Erythroblast (primary cell): ENCODE data around the gene PUS7.
"Not testable (repeated sequence)": the region's sequence is repeated elsewhere in the genome, so short reads cannot be mapped to it uniquely, and the experiment has no call there.

ENCODE experiments used
- DNase-seq, 2 experiments: peaks; one replicate each; lab custom pipeline; 2025; lab: John Stamatoyannopoulos, UW
- GATA1 ChIP-seq: IDR thresholded peaks from 2 replicates; pipeline ENCODE4 v1.6.1; 2011; ENCODE audit warnings: low read depth, mild to moderate bottlenecking, control low read depth, low read length, moderate library complexity
- POLR2A ChIP-seq: IDR thresholded peaks from 2 replicates; pipeline ENCODE4 v1.6.1; 2011; ENCODE audit warnings: mild to moderate bottlenecking, low read length

PUS7 gene

DNA sequence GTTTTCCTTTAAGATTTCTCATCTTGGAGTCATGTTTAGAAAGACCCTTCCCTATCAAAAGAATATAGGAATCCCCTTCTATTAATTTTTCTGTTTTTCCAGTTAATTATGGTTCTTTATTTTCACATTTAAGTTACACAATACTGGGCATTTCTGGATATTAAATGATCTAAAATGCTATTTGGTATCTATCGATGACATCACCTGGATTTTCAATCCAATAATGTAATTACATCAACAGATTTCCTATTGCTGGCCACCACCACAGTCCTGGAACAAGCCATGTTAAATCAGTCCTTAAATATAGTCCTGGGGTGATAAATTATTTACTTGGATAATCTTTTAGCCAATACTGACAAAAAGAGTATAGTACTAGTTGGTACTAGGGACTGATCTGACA, 48.0 kb downstream of the PUS7 start:
- DNase-seq = no peak
- TF ChIP-seq GATA1 (no peak), POLR2A (no peak)

DNA sequence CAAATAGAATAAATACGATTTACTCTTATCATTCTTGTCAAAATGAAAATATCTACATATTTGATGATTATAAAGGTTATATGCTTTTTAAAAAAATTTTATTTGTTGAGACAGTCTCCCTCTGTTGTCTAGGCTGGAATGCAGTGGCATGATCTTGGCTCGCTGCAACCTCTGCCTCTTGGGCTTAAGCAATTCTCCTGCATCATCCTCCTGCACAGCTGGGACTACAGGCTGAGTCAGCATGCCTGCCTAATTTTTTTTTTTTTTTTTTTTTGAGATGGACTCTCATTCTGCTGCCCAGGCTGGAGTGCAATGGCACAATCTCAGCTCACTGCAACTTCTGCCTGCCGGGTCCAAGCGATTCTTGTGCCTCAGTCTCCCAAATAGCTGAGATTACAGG, 48.9 kb downstream of the PUS7 start:
- DNase-seq = peak in 1 of 2 experiments; percentile 7
- no peak for TF ChIP-seq GATA1
- TF ChIP-seq POLR2A = no peak

DNA sequence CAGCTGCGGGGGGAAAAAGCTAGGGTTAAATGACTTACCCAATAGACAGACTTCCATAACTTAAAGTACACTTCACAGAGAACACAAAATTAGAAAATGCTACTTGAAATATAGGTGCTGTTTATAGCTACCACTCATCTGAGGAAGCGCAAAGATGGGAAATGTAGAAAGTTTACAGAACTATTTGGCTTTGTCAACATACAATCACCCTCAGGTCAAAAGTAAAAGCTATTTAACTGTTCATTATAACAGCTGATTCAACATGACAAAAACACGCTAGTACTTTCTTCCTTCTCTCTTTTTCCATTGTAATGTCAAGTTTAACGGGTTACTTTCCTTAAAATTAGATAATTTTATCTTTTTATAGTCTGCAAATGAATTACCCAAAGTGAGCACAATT, 51.2 kb downstream of the PUS7 start:
- no peak for DNase-seq
- no peak for TF ChIP-seq POLR2A
- no peak for TF ChIP-seq GATA1

DNA sequence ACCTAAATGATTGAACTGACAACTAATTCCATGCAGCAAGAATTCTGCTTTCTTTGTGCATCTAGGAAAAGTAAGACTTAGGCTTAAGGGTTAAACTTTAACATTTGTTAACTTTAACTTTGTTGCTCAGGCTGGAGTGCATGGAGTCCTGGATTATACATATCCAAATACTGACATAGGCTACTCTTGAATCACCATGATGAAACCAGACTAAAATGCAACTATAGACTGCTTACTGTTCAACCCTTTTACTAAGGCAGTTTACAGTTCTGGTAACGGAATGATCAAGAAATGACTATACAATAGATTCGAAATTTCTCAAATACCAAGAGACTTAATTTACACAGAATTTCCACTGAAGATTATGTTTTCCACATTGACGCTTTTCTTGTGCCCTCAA, 52.0 kb downstream of the PUS7 start:
- TF ChIP-seq POLR2A (no peak), GATA1 (no peak)
- no peak for DNase-seq

DNA sequence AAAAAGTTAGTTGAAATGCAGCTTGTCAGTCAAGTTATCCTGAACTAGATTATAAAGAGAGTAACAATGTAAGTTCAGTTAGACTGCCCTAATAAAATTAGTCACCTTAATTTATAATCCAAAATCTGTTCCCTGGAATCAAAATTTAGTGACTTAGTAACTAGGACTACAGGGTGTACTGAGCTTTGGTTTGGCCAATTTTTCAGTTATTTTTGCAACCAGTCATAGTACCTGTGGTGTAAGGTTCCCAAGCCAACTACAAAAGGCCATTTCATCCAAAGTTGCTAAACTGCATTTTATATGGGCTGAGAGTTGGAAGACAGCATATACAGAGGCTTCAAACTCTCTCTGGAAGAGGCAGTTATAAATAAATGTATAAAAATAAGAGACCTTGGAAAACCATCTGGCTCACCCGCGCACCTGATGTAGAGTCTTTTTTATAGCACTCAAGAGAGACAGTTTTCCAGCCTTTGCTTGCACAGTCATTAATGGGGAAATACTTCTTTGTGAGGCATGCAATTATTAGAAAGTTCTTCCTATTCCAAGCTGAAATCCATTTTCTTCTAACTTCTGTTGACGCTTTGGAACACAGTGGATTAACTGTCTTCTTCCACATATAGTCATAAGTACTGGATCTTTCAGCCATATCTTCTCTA, 59.2 kb downstream of the PUS7 start:
- DNase-seq = no peak
- TF ChIP-seq GATA1 (no peak), POLR2A (no peak)

DNA sequence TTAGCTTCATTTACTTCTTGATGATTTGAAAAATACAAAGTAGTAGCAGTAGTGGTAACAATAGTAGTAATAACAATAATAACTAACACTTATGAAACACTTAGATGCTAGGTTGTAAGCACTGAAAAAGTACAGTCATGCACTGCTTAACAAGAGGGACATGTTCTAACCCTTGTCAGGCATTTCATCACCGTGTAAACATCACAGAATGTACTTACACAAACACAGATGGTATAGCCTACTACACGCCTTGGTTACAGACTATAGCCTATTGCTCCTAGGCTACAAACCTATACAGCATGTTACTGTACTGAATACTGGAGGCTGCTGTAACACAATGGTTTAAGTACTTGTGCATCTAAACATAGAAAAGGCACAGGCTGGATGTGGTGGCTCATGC, 60.6 kb downstream of the PUS7 start:
- no peak for DNase-seq
- TF ChIP-seq GATA1 (no peak), POLR2A (no peak)

DNA sequence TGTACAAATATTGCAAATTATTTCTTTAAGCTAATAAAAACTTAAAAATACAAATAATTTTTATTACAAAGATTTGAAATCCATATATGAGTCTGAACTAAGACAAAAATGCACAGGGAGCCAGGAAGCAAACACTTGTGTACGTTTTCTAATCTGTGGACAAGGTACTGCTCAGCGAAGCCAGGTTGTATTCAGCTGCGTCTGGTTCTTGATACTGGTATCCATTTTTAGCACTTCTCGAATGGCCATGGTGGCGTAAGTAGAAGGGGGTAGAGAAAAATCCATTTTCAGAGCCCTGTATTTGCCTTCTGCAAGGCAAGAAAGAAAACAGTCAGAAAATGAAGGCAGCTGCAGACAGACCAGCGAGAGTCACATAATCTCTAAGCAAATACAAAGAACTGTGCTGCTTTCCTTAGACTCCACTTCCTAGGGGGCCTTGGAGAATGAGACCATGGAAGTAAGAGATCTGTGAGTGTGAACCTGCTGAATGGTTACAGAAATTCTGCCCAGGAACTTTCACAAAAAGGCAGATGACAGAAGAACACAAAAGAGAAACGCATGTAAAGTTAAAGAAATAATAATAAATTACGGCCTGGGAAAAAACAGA, 64.3 kb downstream of the PUS7 start:
- TF ChIP-seq GATA1 (no peak), POLR2A (no peak)
- no peak for DNase-seq

DNA sequence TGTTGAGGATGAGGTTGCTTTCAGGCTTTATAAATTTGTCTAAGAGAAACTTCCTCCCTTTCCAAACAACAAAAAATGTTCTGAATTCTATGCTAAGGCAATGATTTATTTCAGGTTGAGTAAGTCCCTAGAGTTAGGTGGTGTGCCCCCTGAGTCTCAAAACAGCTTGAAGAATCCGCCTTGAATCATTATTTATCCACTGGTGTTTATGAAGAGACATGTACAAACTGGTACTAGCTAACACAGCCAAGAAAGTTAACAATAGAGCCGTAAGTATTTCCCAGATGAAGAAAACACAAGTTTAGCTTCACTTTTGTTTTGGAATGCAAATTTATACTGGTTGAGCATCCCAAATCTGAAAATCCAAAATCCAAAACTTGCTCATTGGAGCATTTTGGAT, 67.2 kb downstream of the PUS7 start:
- DNase-seq = no peak
- no peak for TF ChIP-seq POLR2A
- no peak for TF ChIP-seq GATA1

DNA sequence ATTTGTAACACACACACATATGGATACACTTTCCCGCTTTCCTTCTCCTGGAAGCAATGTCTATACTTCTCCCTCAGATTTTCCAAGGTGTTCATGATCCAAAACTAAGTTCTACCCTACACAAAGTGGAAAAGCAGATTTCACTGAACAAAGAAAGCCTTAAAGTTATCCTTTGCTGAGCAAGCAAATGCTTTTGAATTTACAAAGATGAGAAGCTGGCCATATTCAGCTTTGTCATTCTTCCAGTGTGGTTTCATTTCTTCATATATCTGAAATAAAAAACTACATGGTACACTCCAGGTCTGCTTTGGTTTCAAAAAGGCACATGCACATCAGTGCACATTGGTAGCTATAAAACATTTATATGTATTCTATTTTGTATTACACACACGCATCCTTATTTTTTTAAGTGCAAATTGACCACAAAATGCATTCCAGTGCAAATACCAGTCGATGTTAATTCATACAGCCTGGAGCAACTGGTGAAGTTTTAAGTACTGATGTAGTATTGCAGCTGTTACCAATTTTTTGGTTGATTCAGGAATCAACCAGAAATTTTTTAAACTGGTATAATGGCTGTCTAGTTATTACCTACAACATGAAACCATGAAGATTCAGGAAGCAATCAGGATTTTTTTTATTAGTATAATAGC, 67.8 kb downstream of the PUS7 start:
- DNase-seq = no peak
- TF ChIP-seq GATA1 (no peak), POLR2A (no peak)

DNA sequence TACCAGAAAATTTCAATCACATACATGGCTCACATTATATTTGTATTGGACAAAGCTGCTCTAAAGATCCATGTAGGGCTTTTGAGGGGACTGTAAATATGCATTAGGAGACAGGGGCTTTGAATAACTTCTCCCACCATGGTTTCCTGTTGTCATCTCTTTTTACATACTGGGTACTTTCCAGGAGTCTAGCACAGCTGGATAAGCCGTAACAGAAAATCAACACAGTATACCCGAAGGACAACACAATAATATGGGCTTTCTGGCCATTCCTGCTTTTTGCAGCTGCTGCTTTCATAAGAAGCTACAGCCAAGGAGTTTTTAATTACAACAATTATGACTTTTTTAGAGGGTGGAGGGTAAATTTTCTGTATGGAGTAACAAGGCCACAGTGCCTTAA, 70.0 kb downstream of the PUS7 start:
- DNase-seq = no peak
- no peak for TF ChIP-seq GATA1
- no peak for TF ChIP-seq POLR2A

DNA sequence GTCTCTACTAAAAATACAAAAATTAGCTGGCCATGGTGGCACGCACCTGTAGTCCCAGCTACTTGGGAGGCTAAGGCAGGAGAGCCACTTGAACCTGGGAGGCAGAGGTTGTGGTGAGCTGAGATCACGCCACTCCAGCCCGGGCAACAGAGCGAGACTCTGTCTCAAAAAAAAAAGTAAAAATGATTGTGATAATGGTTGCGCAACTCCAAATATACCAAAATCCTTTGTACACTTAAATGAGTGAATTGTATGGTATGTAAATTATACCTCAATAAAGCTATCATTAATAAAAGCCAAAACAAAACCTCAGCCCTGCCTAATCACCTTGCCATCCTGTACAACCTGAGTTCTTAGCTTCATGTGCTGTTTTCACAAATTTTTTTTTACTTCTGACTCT, 71.2 kb downstream of the PUS7 start:
- DNase-seq = not testable (repeated sequence)

DNA sequence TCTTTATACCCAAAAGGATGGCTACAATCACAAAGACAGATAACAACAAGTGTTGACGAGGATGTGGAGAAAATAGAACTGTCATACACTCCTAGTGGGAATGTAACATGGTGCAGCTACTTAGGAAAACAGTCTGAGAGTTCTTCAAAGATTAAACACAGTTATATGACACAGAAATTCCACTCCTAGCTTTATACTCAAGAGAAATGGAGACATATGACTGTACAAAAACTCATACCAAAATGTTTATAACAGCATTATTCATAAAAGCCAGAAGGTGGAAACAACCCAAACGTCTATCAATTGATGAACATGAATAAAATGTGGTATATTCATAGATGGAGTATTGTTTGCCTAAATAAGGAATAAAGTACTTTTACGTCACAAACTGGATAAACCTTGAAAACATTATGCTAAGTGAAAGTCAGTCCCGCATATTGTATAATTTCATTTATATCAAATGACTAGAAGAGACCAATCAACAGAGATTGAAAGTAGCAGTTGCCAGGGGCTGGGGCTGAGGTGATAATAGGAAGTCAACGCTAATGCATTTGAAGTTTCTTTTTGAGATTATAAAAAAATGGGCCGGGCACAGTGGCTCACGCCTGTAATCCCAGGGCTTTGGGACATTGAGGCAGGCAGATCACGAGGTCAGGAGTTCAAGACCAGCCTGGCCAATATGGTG, 71.8 kb downstream of the PUS7 start:
- no peak for TF ChIP-seq GATA1
- no peak for TF ChIP-seq POLR2A
- DNase-seq = no peak

DNA sequence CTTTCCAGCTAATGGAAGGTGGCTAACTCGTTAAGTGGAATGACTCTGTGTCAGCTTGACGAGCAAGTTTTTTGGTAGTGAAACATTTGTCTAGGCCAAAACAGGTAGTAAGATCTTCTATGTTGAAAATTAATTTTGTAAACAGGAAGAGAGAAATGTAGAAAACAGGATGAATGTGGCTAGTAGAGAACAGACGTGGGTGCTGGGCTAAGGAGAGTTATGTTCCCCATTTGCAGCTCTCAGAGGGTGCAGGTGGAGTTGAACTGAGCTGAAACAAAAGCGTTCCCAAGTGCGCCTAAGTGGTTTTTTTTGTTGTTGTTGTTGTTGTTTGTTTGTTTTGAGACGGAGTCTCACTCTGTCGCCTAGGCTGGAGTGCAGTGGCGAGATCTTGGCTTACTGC, 73.9 kb downstream of the PUS7 start:
- TF ChIP-seq POLR2A (no peak), GATA1 (no peak)
- no peak for DNase-seq

DNA sequence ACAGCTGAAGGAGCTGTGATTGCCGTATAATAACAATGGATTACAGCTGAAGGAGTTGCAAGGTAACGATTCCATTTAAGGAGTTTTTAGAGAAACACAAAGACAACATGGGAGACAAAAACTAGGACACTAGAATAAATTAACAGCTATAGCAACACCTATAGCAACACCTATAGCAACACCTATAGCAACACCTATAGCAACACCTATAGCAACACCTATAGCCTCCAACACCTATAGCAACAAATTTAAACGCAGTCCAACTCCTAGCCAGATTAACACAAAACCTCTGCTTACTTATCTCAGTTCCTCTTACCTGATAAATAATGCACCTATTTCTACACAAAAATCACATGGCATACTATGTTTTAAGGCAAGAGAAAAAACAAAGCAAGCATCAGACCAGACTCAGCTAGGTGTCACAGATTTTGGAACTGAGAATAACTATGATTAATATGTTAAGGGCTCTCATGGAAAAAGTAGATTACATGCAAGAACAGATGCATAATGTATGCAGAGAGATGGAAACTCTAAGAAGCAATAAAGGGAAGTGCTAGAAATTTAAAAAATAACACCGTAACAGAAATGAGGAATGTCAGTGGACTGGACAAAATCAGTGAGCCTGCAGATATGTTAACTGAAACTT, 77.6 kb downstream of the PUS7 start:
- DNase-seq = no peak
- no peak for TF ChIP-seq POLR2A
- TF ChIP-seq GATA1 = no peak

DNA sequence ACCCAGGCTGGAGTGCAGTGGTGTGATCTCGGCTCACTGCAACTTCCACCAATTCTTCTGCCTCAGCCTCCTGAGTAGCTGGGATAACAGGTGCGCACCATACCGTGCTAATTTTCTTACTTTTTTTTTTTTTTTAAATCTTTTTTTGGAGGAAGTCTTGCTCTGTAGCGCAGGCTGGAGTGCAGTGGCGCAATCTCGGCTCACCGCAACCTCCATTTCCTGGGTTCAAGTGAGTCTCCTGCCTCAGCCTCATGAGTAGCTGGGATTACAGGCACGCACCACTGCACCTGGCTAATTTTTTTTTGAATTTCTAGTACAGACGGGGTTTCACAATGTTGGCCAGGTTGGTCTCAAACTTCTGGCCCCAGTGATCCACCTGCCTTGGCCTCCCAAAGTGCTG, 79.9 kb downstream of the PUS7 start:
- not testable (repeated sequence) for DNase-seq
